HG02852 (cell line): Measurements from ENCODE around the gene B3GNT9.
A peak's percentile ranks its signal among the peaks of the same experiment; 100 is the strongest.

Experiments
- ATAC-seq: cut with Tn5 transposase; IDR thresholded peaks from one replicate; pipeline ENCODE4 v1.9.1; 2021; ENCODE audit warnings: mild to moderate bottlenecking, moderate library complexity; ENCODE audit not compliant: unreplicated experiment

The B3GNT9 gene

DNA sequence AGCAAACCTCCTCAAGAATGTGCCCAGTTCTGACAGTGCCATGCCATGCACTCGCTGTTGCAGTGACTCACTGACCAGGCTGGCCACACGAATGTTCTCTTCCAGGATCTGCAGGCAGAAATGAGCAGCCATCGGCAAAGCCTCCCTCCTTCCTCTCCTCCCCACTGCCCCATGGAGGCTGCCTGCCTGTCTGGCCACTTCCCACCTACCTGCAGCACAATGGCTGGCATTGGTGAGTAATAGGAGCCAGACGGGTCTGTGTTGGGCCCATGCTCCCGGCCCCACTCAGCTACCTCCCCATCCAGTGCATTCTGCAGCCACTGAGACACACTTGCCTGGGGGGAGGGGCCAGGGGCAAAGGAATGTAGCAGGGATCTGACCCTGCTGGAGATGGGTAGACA lies 35.8 kb upstream of the B3GNT9 start:
- no peak for ATAC-seq

GRCh38 chr16:67185651-67186134 lies 34.9 kb upstream of the B3GNT9 start:
- ATAC-seq = no peak

DNA sequence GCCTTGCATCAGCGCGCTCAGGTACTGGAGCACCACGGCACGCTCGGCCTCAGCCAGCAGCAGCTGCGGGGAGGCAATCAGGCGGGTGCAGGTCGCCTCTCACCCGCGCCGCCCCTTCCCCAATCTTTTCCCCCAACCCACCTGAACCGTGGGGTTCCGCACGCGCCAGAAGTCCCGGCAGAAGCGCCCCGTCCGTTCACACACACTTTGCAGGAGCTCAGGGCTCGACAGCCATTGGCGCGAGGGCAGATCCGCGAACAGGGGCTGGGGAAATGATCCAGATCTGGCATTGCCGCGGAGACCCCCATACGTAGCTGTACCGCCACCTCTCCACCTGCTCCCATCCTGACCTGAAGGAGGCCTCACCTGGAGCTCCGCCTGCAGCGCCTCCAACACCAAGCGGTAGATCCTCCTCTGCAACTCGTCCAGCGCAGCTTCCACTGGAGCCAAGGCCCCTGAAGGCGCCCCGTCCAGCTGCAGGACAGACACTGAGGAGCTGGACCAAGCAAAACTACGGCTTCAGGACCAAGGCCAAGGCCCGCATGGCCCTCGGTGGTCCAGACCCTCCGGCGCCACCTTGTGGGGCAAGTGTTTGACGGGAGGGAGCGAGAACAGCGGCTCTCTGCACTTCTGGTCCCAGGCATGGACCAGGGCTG lies 34.3 kb upstream of the B3GNT9 start:
- ATAC-seq = no peak

- ATAC-seq = no peak
These were observed 33.7 kb upstream of the B3GNT9 start for GRCh38 chr16:67184453-67184994.

- ATAC-seq = peak; percentile 95
These were observed 33.0 kb upstream of the B3GNT9 start, which contains the start of gene MATCAP1 for GRCh38 chr16:67183627-67184452. TSS of gene MATCAP1 (minus strand) at chr16:67183963. CDS start at chr16:67180610, 3,353 bp downstream.

GRCh38 chr16:67183284-67183626 lies 32.5 kb upstream of the B3GNT9 start:
- no peak for ATAC-seq

GRCh38 chr16:67182288-67182687 lies 31.5 kb upstream of the B3GNT9 start:
- no peak for ATAC-seq

- no peak for ATAC-seq
These were observed 30.5 kb upstream of the B3GNT9 start for GRCh38 chr16:67181346-67181745.

- no peak for ATAC-seq
These were observed 29.4 kb upstream of the B3GNT9 start for GRCh38 chr16:67180166-67180565.

GRCh38 chr16:67179421-67180080 lies 28.8 kb upstream of the B3GNT9 start:
- no peak for ATAC-seq

GRCh38 chr16:67177743-67178699 lies 27.2 kb upstream of the B3GNT9 start:
- ATAC-seq = no peak

DNA sequence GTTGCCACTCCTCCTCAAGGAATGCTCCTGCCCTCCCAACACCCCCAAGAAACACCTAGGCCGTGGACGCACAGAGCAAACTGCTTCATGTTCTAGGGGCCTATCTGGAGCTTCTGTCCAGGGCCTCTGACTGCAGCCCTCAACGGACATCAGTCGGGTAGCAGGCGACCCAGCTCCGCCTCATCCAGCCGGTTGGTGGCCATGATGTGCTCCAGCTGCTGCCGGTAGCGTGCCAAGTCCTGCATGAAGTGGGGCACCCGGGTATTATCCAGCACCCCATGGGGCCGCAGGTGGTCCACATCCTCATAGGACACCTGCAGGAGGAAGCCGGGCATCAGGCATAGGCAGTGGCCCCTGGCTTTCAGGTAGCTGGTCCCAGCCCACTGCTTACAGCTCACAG lies 25.9 kb upstream of the B3GNT9 start:
- ATAC-seq = no peak

DNA sequence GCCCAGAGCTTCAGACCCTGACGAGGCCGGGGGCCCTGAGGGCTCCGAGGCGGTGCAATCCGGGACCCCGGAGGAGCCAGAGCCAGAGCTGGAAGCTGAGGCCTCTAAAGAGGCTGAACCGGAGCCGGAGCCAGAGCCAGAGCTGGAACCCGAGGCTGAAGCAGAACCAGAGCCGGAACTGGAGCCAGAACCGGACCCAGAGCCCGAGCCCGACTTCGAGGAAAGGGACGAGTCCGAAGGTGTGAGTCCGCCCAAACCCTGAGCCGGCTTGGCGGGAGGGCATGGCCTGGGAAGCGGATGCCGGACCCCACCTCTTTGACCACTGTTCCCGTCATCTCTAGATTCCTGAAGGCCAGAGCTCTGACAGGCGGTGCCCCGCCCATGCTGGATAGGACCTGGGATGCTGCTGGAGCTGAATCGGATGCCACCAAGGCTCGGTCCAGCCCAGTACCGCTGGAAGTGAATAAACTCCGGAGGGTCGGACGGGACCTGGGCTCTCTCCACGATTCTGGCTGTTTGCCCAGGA lies 24.0 kb upstream of the B3GNT9 start:
- no peak for ATAC-seq

DNA sequence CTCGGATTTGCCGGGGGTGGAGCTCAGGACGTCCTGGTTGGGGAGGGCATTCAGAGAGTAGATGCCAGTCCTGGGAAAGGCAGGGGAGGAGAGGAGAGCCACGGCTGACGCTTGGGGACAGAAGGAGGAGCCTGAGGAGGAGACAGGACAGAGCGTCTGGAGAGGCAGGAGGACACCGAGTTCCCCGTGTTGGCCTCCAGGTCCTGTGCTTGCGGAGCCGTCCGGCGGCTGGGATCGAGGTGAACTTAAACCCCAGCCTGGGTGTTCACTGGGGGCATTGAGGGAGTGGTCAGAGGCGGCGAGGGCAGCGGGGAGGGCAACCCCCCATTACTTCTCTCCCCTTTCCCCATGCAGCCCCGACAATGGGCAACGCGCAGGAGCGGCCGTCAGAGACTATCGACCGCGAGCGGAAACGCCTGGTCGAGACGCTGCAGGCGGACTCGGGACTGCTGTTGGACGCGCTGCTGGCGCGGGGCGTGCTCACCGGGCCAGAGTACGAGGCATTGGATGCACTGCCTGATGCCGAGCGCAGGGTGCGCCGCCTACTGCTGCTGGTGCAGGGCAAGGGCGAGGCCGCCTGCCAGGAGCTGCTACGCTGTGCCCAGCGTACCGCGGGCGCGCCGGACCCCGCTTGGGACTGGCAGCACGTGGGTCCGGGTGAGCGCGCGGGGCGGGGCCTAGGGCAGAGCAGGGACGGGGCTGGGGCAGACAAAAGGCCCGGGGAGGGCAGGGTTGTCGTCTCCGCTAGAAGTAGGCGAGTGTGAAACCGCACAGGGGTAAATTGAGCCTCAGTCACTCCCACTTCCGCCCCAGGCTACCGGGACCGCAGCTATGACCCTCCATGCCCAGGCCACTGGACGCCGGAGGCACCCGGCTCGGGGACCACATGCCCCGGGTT lies 23.3 kb upstream of the B3GNT9 start:
- peak; percentile 46 for ATAC-seq

GRCh38 chr16:67173323-67173722 lies 22.5 kb upstream of the B3GNT9 start:
- ATAC-seq = no peak

- ATAC-seq = no peak
These were observed 20.3 kb upstream of the B3GNT9 start for GRCh38 chr16:67170949-67171649.

DNA sequence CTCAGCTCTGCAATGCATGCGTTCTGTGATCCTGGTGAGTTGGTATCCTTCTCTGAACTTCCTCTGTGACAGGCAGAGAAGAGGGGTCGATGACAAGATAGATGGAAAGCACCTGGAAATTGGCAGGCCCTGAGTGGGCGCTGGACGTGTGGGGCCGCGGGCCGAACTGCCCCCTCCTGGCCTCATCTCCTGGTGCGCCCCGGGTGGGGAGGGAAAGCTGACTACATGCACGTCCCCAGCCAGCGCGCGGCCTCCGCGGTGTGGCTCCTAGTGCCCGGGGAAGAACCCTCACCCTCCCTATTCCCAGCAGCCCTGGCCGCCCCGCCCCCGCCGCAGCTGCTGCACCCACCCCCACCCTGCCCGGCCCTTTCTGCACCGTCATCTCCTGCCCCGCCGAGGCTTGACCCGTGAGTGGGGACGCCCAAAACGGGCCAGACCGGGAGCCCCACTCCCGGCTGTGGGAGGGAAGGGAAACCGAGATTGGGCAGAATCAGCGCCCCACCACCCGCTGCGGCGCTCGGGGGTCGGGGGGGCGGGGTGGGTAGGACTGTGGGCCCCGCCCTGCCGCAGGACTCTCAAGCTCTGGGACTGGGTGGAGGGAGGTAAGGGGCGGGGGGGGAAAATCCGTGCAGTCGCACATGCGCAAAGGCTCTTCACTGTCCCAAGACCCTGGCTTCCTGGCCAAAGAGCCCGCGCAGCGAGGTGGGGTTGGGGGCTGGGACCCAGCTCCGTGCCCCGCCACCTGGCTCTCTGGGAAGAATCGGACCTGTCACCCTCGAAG lies 19.6 kb upstream of the B3GNT9 start, which contains the start of gene NOL3:
NOL3 (plus strand) TSS at position 371 of the 781 bp plus-strand sequence.
- ATAC-seq = peak; percentile 38
